ENCODE measurements around the gene MUCL3. TPM values are rescaled to one million over a fixed set of nuclear protein-coding genes. Genes with fewer than 3 reads are reported as not detected.
A peak's percentile ranks its signal among the peaks of the same experiment; 100 is the strongest.

The MUCL3 gene
- total and polyA plus RNA-seq, 8 donors, result 0.07 to 4.0 (median 0.15) TPM

GRCh38 chr6:30931969-30932645 lies 8.7 kb upstream of the MUCL3 start, which contains the start of gene SFTA2:
TSS of gene SFTA2 (minus strand) at chr6:30932170. CDS start at chr6:30932096, 74 bp downstream.
- intact Hi-C loops (cut with DNase I), result no loop called here
- peaks cover 0 to 9% of the 10 kb centered on the region in 2 donors for H3K4me1 ChIP-seq
- peak in 3 of 4 donors; percentile 17 to 60 (median 51) for DNase-seq
- H3K9me3 ChIP-seq, result peaks cover 0 to 7% of the 10 kb centered on the region in 2 donors
- no peaks in the 10 kb centered on the region for H3K27me3 ChIP-seq
- TF ChIP-seq, protein P1, sequence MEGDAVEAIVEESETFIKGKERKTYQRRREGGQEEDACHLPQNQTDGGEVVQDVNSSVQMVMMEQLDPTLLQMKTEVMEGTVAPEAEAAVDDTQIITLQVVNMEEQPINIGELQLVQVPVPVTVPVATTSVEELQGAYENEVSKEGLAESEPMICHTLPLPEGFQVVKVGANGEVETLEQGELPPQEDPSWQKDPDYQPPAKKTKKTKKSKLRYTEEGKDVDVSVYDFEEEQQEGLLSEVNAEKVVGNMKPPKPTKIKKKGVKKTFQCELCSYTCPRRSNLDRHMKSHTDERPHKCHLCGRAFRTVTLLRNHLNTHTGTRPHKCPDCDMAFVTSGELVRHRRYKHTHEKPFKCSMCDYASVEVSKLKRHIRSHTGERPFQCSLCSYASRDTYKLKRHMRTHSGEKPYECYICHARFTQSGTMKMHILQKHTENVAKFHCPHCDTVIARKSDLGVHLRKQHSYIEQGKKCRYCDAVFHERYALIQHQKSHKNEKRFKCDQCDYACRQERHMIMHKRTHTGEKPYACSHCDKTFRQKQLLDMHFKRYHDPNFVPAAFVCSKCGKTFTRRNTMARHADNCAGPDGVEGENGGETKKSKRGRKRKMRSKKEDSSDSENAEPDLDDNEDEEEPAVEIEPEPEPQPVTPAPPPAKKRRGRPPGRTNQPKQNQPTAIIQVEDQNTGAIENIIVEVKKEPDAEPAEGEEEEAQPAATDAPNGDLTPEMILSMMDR (IDR thresholded peaks at IDR 0.05), result no peak
- no peaks in the 10 kb centered on the region for H3K36me3 ChIP-seq
- ATAC-seq, result peak; percentile 66
- H3K27ac ChIP-seq, result peak within 1 kb of the TSS; percentile 48 to 85
- peak within 1 kb of the TSS; percentile 29 to 44 for H3K4me3 ChIP-seq

- Histone ChIP-seq H3K27ac (peak overlapping the region; percentile 48 to 85), H3K4me3 (no peak overlapping the region), H3K9me3 (peaks cover 0 to 7% of the 10 kb centered on the region in 2 donors), H3K36me3 (no peaks in the 10 kb centered on the region), H3K4me1 (peaks cover 0 to 9% of the 10 kb centered on the region in 2 donors), H3K27me3 (no peaks in the 10 kb centered on the region)
- intact Hi-C loops (cut with DNase I), result no loop called here
- TF ChIP-seq, protein P1 (IDR thresholded peaks at IDR 0.05), result no peak
- ATAC-seq (no peak), DNase-seq (no peak)
Measured at GRCh38 chr6:30932665-30933365, 8.0 kb upstream of the MUCL3 start.

DNA sequence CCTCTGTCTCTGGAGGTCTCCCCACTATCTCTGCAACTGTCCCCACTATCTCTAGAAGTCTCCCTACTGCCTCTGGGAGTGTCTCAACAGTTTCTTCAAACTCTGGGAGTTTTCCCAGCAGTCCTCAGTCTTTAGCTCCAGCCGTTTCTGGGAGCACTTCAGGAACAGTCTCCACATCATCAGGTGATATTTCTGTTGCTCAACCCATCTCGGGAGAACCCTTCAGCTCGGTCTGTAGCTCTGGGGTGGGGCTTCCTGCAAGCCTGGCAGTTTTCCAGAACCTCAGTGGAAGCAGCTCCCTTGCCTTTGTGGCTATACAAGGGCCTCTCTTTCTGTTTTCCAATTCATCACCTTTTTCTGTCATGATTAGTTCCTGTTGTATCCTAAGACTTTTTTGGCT lies 5.8 kb upstream of the MUCL3 start:
- DNase-seq (peak in 3 of 4 donors; percentile 45 to 79 (median 71)), ATAC-seq (peak; percentile 24)
- H3K27me3 ChIP-seq, result no peaks in the 10 kb centered on the region
- intact Hi-C loops (cut with DNase I), result no loop called here
- no peaks in the 10 kb centered on the region for H3K36me3 ChIP-seq
- H3K4me3 ChIP-seq, result peak overlapping the region in 1 of 2 donors; percentile 37
- TF ChIP-seq, protein P1 (IDR thresholded peaks at IDR 0.05), result no peak
- H3K9me3 ChIP-seq, result no peaks in the 10 kb centered on the region
- peak overlapping the region; percentile 55 to 67 for H3K27ac ChIP-seq
- peaks cover 0 to 9% of the 10 kb centered on the region in 2 donors for H3K4me1 ChIP-seq

- Histone ChIP-seq H3K4me1 (peaks cover under 1 to 11% of the 10 kb centered on the region in 2 donors), H3K9me3 (no peaks in the 10 kb centered on the region), H3K4me3 (peak overlapping the region; percentile 10 to 37), H3K36me3 (no peaks in the 10 kb centered on the region), H3K27me3 (peaks cover 0 to 11% of the 10 kb centered on the region in 2 donors), H3K27ac (peak overlapping the region; percentile 51 to 55)
- TF ChIP-seq, protein P1 (IDR thresholded peaks at IDR 0.05), result no peak
- peak in 1 of 4 donors; percentile 78 for DNase-seq
- ATAC-seq, result peak; percentile 77
- intact Hi-C loops (cut with DNase I), result no loop called here
Measured at GRCh38 chr6:30937265-30937664, 3.5 kb upstream of the MUCL3 start.

DNA sequence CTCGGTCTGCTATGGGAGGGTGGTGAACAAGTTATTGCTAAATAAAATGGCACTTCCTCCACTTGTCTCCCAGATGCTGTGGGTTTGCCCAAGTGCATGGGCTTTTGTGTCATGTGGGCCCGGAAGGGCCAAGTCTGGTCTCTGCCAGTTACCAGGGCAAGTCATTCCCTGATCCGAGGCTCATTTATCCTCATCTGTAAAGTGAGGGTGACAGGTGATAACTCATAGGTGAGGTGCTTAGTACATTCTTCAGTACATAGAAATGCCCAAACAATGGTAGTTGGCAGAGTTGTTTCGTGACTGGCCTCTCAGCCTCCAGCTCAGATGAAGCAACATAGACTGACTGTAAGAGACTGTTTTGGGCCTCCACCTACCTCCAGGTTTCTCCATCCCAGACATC lies 2.0 kb upstream of the MUCL3 start:
- Histone ChIP-seq H3K27me3 (peaks cover 0 to 26% of the 10 kb centered on the region in 2 donors), H3K27ac (no peak overlapping the region), H3K9me3 (no peaks in the 10 kb centered on the region), H3K4me3 (no peak overlapping the region), H3K36me3 (no peaks in the 10 kb centered on the region), H3K4me1 (peaks cover 6 to 19% of the 10 kb centered on the region in 2 donors)
- no peak for DNase-seq
- ATAC-seq, result no peak
- intact Hi-C loops (cut with DNase I), result no loop called here
- TF ChIP-seq, protein P1 (IDR thresholded peaks at IDR 0.05), result no peak

All from left lung (tissue), 10 donors.